ENCODE data around the gene TMEM120B. TPM values are rescaled to one million over a fixed set of nuclear protein-coding genes. Genes with fewer than 3 reads are reported as not detected.

TMEM120B gene
- total RNA-seq, 2 donors from 2014 or later: 8.5 to 10.2 TPM

DNA sequence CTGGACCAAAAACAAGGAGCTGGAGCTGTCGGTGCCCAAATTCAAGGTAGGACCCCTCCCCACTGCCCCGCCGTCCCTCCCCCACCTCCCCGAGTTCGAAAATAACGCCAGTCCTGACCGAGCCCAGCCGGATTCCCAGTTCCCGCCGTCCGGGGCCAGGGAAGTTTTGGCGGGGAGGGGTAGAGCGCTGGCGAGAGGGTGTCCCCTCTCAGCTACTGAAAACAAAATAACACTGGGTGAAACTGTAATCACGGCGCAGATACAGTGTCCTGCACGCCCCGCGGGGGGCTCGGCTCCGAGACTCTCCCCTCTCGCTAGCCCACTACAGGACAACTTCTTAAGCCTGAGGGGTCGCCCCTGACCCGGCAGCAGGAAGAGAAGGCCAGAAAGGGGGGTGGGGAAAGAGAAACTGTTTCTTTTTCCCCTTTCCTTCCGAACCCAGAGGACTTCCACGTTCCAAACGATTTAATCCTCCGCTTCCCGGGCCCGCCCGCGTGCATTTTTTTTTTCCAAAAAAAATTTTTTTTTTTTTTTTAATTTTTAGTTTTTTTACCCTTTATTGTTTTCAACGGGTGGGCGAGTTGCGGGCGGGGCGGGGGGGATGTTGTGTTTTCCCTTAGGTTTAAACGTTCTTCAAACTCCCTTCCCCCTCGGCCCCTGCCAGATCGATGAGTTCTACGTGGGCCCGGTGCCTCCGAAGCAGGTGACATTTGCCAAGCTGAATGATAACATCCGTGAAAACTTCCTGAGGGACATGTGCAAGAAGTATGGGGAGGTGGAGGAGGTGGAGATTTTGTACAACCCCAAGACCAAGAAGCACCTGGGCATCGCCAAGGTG is 92.8 kb downstream of the TMEM120B start:
- intact Hi-C loops (cut with DNase I): no loop called here
- peak; percentile 27 for DNase-seq
- ATAC-seq: no peak

DNA sequence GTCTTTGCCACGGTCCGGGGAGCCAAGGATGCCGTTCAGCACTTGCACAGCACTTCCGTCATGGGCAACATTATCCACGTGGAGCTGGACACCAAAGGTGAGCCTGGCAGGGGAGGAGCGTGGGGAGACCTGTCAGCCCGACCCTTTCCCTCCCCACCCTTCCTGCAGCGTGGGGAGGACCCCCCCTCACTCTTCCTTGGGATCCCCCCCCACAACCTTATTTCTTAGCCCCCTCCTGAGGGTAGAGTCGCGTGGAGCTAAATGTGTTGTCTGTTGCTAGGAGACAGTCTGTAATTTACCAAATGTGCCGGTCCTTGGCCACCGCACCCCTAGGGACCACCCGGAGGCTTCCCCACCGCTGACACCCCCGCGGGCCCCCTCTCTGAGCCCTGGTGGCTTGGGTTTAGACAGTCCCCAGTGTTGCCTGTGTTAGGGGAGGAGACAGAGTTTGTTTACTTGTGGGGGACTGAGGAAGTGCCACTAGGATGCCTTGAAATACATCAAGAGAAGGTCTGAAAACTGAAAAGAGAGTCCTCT is 93.5 kb downstream of the TMEM120B start:
- peak; percentile 19 for DNase-seq
- ATAC-seq: no peak
- intact Hi-C loops (cut with DNase I): no loop called here

DNA sequence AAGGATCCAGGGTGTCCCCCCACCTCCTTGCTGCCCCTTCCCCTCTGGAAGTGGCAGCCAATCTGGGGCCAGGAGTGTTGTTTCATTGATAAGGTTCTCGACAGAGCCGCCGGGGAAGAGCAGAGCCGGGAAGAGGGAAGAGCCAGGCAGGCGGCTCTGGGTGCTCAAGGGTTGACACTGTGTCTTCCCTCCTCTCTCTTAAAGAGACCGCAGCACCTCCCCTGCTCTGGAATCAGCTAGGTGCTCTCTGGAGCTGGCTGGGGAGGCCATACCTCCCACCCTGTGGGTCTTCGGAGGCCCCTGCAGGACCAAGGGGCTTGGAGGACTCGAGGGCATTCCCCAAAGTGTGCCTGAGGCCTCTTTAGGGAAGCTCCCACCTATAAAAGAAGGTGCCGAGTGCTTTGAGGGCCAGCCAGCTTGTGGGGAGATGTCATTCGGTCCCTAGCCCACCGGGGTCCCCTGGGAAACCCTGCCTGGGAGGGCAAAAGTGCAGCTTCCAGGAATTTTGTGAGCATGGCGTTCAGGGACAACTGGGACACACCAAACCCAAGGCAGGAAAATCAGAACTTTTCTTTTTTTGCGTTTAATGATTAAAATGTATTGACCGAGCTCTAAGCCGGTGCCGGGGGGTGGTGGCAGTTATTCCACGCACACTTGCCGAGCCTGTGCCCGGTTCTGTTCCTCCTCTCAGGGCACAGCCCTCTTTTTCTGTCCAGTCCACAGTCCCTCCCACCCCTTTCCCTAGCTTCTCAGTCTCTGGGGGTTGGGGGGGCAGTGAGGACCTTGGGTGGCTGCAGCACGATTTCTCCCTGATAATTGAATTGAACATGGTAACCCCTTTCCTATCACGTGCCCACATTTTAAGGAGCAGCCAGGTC is 94.2 kb downstream of the TMEM120B start:
- peak; percentile 21 for DNase-seq
- ATAC-seq: no peak
- intact Hi-C loops (cut with DNase I): no loop called here

GRCh38 chr12:121807642-121808347 is 95.2 kb downstream of the TMEM120B start:
- intact Hi-C loops (cut with DNase I): no loop called here
- DNase-seq: no peak
- ATAC-seq: no peak

DNA sequence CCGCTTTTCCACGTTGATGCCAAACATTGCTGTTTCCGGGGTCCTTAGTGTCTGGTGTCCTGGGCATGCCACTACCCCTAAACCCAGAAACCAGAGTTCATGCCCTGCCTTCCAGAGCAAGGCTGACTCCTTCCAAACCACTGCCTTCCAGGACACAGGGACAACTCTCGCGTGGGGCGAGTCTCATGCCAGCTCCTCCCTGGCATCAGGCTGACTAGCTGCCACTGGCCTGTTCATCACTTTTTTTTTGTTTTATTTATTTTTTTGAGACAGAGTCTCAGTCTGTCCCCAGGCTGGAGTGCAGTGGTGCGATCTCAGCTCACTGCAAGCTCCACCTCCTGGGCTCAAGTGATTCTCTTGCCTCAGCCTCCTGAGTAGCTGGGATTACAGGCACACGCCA is 96.1 kb downstream of the TMEM120B start:
- ATAC-seq: no peak
- intact Hi-C loops (cut with DNase I): no loop called here
- DNase-seq: peak; percentile 13

DNA sequence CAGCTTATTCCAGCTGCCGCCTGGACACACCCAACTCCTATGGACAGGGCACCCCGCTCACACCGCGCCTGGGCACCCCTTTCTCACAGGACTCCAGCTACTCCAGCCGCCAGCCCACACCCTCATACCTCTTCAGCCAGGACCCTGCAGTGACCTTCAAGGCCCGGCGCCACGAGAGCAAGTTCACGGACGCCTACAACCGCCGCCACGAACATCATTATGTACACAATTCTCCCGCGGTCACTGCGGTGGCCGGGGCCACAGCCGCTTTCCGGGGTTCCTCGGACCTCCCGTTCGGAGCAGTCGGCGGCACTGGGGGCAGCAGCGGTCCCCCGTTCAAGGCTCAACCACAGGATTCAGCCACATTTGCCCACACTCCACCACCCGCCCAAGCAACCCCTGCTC is 97.2 kb downstream of the TMEM120B start:
- intact Hi-C loops (cut with DNase I): loop anchor here in 1 of 2 donors (5.0 kb wide), 1 partner anchor 32 kb away; no protein-coding TSS in a partner anchor

DNA sequence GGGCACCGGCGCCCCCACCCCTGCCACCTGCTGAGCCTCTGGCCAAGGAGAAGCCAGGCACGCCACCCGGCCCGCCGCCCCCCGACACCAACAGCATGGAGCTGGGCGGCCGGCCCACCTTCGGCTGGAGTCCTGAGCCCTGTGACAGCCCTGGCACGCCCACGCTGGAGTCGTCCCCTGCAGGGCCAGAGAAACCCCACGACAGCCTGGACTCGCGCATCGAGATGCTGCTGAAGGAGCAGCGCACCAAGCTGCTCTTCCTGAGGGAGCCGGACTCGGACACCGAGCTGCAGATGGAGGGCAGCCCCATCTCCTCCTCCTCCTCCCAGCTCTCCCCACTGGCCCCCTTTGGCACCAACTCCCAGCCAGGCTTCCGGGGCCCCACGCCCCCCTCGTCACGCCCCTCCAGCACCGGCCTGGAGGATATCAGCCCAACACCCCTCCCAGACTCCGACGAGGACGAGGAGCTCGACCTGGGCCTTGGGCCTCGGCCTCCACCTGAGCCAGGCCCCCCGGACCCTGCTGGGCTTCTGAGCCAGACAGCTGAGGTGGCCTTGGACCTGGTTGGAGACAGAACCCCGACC is 97.8 kb downstream of the TMEM120B start:
- ATAC-seq: no peak
- intact Hi-C loops (cut with DNase I): loop anchor here in 1 of 2 donors (5.0 kb wide), 1 partner anchor 33 kb away; no protein-coding TSS in a partner anchor
- peak; percentile 24 for DNase-seq

More for the DNA sequence above, 97.2 kb downstream of the TMEM120B start:
- ATAC-seq (no peak), DNase-seq (peak; percentile 21)

GRCh38 chr12:121810833-121811433 is 98.4 kb downstream of the TMEM120B start:
- DNase-seq (no peak), ATAC-seq (no peak)
- intact Hi-C loops (cut with DNase I): loop anchor here in 1 of 2 donors (5.0 kb wide), 1 partner anchor 34 kb away; no protein-coding TSS in a partner anchor

DNA sequence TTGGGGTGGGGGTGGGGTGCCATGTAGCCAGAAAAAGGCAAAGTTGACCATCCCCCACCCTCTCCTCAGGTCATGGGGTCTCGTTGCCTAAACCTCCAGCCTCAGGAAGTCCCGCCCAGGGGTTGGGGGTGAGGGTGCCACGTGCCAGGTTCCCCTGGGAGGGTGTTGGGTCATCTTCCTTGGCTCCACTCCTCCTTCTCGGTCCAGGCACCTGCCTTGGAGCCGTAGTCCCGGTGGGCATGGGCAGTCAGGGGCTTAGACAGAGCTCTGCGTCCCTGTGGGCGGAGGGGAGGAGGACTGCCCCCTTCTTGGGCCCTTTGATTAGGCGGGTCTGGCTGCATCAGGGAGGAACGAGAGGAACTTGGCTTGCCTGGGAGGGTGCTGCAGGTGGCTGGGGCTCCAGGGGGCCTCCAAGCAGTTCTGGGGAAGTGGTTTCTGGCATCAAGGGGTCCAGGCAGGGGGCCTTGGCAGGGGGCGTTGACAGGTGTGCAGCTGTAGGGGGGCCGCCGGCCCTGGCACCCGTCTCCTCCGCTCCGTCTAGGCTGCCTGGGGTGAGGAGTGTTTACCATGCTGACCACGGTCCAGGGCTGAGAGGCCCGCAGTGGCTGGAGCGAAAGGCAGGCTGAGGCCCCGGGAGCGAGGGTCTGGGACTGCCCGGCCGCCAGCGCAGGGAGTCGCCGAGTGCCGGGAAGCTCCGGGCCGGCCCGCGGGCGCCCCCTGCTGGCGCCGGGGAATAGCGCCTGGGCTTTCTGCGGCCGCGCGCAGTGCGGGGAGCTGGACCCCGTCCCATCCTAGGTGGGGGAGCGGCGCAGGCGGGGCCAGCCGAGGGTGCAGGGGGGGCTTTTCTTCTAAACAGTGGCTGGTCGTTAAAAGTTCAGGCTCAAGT is 99.1 kb downstream of the TMEM120B start:
- DNase-seq (peak; percentile 78), ATAC-seq (peak; percentile 90)
- intact Hi-C loops (cut with DNase I): loop anchor here in 1 of 2 donors (1.0 to 5.0 kb wide), 2 partner anchors 16 to 34 kb away; no protein-coding TSS in a partner anchor

- DNase-seq (peak; percentile 84), ATAC-seq (peak; percentile 90 to 92)
- intact Hi-C loops (cut with DNase I): loop anchor here in 1 of 2 donors (1.0 to 5.0 kb wide), 2 partner anchors 17 to 35 kb away; no protein-coding TSS in a partner anchor
Observed at GRCh38 chr12:121812320-121812871, 99.8 kb downstream of the TMEM120B start.

GRCh38 chr12:121812921-121813896 is 100.7 kb downstream of the TMEM120B start:
- no peak for DNase-seq
- intact Hi-C loops (cut with DNase I): loop anchor here in 1 of 2 donors (1.0 to 5.0 kb wide), 2 partner anchors 18 to 36 kb away; no protein-coding TSS in a partner anchor
- ATAC-seq: peak in 1 of 2 donors; percentile 1

DNA sequence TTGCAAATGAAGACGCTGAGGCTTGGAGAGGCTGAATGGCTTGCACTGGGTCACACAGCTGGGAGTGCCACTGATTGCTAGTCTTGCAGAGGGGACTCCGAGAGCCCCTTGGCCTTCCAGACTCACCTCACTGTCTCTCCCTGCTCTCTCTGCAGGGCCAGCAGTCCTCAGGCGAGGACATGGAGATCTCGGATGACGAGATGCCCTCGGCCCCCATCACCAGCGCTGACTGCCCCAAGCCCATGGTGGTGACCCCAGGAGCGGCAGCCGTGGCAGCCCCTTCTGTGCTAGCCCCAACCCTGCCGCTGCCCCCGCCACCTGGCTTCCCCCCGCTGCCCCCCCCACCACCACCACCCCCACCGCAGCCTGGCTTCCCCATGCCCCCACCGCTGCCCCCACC is 101.4 kb downstream of the TMEM120B start:
- ATAC-seq: no peak
- intact Hi-C loops (cut with DNase I): loop anchor here in 1 of 2 donors (5.0 kb wide), 1 partner anchor 37 kb away; no protein-coding TSS in a partner anchor
- DNase-seq: no peak

- no peak for ATAC-seq
- intact Hi-C loops (cut with DNase I): loop anchor here in 1 of 2 donors (5.0 kb wide), 1 partner anchor 37 kb away; no protein-coding TSS in a partner anchor
- no peak for DNase-seq
Observed at GRCh38 chr12:121814429-121815119, 102.0 kb downstream of the TMEM120B start.

DNA sequence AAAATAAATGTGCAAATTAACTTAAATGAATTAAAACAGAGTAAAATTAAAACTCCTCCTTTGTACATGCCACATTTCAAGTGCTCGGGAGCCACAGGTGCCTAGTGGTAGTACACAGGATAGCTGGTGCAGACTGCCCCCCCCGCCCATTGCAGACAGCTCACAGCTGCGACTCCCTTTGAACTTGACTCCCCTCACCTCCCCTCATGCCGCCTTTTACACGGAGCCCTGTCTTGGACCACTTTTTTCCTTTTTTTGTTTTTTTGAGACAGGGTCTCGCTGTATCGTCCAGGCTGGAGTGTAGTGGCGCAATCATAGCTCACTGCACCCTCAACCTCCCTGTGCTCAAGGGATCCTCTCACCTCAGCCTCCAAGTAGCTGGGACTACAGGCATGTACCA is 102.7 kb downstream of the TMEM120B start:
- no peak for DNase-seq
- no peak for ATAC-seq
- intact Hi-C loops (cut with DNase I): no loop called here

Measured in left cardiac atrium (tissue), 4 donors.